OCI-LY3 (cell line): ENCODE results near the gene MED27.

Source experiments
- EZH2phosphoT487 ChIP-seq: fragments of 200-600 bp; shearing (Covaris generic); IDR thresholded peaks from 2 replicates; pipeline ENCODE4 v1.6.1; 2018; ENCODE audit warnings: antibody characterized with exemption, mixed run types, low read depth
- TF ChIP-seq, protein P1 (sequence below): fragments of 200-600, 300-600 bp; sonication (generic); IDR thresholded peaks from 2 replicates; pipeline ENCODE4 v1.5.1; 2014; ENCODE audit warnings: antibody characterized with exemption, low read length, low read depth

DNA sequence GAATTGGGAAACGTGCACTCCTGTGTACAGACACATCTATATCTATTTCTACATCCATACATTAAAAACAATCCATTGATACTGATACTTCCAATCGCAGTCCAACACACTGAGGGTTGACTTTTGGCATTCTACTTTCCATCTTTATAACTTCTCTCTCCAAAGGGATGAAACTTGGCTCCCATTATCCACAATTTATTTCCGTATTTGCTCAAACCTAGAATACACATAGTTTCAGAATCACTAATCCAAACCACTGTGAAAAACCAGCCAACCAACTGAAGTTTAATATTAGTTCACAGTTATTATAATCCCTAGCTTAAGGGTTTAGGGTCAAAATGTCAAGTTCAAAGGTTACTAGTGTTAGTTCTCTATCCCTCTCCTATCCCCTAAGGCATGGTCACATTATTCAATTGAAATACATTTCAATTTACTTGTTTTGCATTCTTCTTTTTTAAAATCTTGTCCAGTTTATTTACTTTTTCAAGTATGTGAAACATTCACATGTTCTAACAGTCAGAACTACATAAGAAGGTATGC is 156.5 kb downstream of the MED27 start:
- TF ChIP-seq EZH2phosphoT487: no peak
- TF ChIP-seq, protein P1, sequence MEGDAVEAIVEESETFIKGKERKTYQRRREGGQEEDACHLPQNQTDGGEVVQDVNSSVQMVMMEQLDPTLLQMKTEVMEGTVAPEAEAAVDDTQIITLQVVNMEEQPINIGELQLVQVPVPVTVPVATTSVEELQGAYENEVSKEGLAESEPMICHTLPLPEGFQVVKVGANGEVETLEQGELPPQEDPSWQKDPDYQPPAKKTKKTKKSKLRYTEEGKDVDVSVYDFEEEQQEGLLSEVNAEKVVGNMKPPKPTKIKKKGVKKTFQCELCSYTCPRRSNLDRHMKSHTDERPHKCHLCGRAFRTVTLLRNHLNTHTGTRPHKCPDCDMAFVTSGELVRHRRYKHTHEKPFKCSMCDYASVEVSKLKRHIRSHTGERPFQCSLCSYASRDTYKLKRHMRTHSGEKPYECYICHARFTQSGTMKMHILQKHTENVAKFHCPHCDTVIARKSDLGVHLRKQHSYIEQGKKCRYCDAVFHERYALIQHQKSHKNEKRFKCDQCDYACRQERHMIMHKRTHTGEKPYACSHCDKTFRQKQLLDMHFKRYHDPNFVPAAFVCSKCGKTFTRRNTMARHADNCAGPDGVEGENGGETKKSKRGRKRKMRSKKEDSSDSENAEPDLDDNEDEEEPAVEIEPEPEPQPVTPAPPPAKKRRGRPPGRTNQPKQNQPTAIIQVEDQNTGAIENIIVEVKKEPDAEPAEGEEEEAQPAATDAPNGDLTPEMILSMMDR: no peak
